Spleen (tissue), 11 donors: ENCODE results near the gene FXYD3. TPM values are rescaled to one million over a fixed set of nuclear protein-coding genes. Genes with fewer than 3 reads are reported as not detected.

ENCODE experiments used
- DNase-seq: peaks from one replicate; pipeline ENCODE4 v3.0.0-alpha.2; 2020
- H3K27ac ChIP-seq, 8 donors: fragments of 200-600 bp; sonication (generic) in 7 of 8; 1 replicate in 4 of 8; 2 replicates in 4 of 8; pipeline versions ENCODE4 v1.5.0 to v1.8.0; 2016 to 2021; ENCODE audit warnings: inconsistent platforms in 4 of 8, mild to moderate bottlenecking in 4 of 8, moderate library complexity in 1 of 8
- H3K27me3 ChIP-seq, 7 donors: fragments of 200-600 bp; sonication (generic) in 6 of 7; replicated peaks in 1 of 7; 1 replicate in 4 of 7; 2 replicates in 3 of 7; pipeline versions ENCODE4 v1.5.0 to v1.8.0; 2016 to 2021; ENCODE audit warnings: inconsistent platforms in 3 of 7, mild to moderate bottlenecking in 1 of 7
- H3K36me3 ChIP-seq, 6 donors: fragments of 200-600 bp; sonication (generic) in 5 of 6; 1 replicate in 4 of 6; 2 replicates in 2 of 6; pipeline versions ENCODE4 v1.5.0 to v1.8.0; 2016 to 2021; ENCODE audit warnings: inconsistent platforms in 2 of 6
- H3K4me1 ChIP-seq, 6 donors: fragments of 200-600 bp; sonication (generic) in 5 of 6; 1 replicate in 3 of 6; 2 replicates in 3 of 6; pipeline versions ENCODE4 v1.5.0 to v1.8.0; 2016 to 2021; ENCODE audit warnings: inconsistent platforms in 3 of 6
- H3K4me3 ChIP-seq, 8 donors: fragments of 200-600 bp; sonication (generic) in 7 of 8; 1 replicate in 4 of 8; 2 replicates in 4 of 8; pipeline versions ENCODE4 v1.5.0 to v1.8.0; 2016 to 2021; ENCODE audit warnings: inconsistent platforms in 4 of 8, mild to moderate bottlenecking in 4 of 8, moderate library complexity in 2 of 8
- H3K9me3 ChIP-seq, 8 donors: fragments of 200-600 bp; sonication (generic) in 7 of 8; 1 replicate in 4 of 8; 2 replicates in 4 of 8; pipeline versions ENCODE4 v1.5.0 to v1.8.0; 2016 to 2021; ENCODE audit warnings: inconsistent platforms in 4 of 8
- CTCF ChIP-seq, 11 experiments: fragments of 200-600 bp in 7 of 11; fragments of 450-650 bp in 4 of 11; sonication (generic) in 4 of 11; IDR thresholded peaks in 8 of 11; conservative IDR thresholded peaks in 3 of 11; 1 replicate in 7 of 11; 2 replicates in 4 of 11; pipeline versions ENCODE4 v1.4.0 to v1.8.0; 2016 to 2021; ENCODE audit warnings: antibody characterized with exemption in 11 of 11, inconsistent platforms in 4 of 11, mild to moderate bottlenecking in 1 of 11
- POLR2A ChIP-seq, 3 donors: fragments of 450-650 bp; IDR thresholded peaks; one replicate each; pipeline ENCODE4 v1.5.1; 2017; ENCODE audit warnings: antibody characterized with exemption in 3 of 3, mild to moderate bottlenecking in 1 of 3
- POLR2AphosphoS5 ChIP-seq, 3 donors: sonication (generic); formaldehyde crosslinking; IDR thresholded peaks; one replicate each; pipeline ENCODE4 v1.5.1; 2017; ENCODE audit warnings: antibody characterized with exemption in 3 of 3
- WGBS, 5 donors: extraction: QIAGEN DNeasy Blood & Tissue Kit in 3 of 5; methylation state at CpG; one replicate each; pipeline versions ENCODE4 v1.1.5 to v1.1.7; 2013 to 2018; 5-methylcytosine and 5-hydroxymethylcytosine counted together
- intact Hi-C: fragments of 100-400 bp; cut with DNase I; formaldehyde crosslinking; loops from one replicate; pipeline ENCODE4 v1.15.0; 2023; ENCODE audit warnings: low total_unique reads
- polyA plus RNA-seq, 3 donors: library from polyadenylated mRNA; stranded (reverse); fragments of 200-250 nt; gene quantifications; one replicate each; pipeline ENCODE4 v1.2.1, GENCODE V29; 2013
- total RNA-seq, 7 donors: library from RNA; depleted of rRNA in 3 of 7; stranded (reverse); fragments of >200 nt in 3 of 7; fragmentation: NEBNext Ultra II Directional in 4 of 7; extraction: Animal tissue kit (Norgen Biotek cat#: 25700) in 4 of 7; gene quantifications; one replicate each; pipeline versions ENCODE4 v1.1.0 to v1.2.1, GENCODE V29; 2016 to 2021
- donor health status: healthy with polysubstance abuse.
- donor health status: DM: no; HTN: no; CAD: no; lungs with moderate emphysema.
- donor health status: DM: no; HTN: no; CAD: no.
- donor health status: Bipolar disorder and iron deficiency.
- donor health status: healthy.
- donor health status: DM: no; HTN: no; CAD: no.
- donor health status: DM: yes; HTN: yes; CAD: no.

The FXYD3 gene
- total and polyA plus RNA-seq, 10 donors = 0.33 to 1.5 (median 0.70) TPM; not detected in 7

DNA sequence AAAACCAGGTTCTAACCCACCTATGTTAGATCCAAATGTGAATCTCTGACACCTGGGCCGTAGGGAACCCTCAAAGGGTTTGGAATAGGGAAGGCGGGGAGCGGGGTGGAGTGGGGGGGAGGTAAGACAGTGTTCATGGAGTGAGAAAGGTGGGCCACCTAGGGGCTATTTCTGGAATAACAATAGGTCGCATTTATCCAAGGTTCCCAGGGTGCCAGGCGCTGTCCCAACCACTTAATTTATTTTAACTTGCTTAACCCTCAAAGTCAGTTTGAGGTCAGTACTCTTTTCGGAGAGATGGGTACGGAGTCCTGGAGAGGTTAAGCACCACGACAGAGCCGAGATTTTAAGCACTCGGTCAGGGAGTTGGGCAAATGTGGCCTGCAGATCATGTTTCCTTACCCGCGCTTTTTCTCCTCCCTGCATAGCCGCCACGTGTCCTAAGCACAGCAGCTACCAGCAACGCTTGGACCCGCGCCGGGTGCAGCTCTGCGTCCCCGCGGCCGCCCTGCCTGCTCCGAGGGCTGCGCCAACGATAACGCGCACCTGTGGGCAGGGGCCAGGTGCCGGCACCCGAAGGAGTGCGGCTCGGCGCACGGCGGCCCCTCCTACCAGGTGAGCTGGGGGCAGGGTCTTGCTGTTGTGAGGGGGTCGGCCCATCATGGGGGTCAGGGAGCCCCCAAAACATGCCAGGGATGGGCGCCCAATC, 25.0 kb upstream of the FXYD3 start:
- no peak for TF ChIP-seq POLR2AphosphoS5 (IDR thresholded peaks at IDR 0.05)
- peak; percentile 30 to 78 (median 66) for TF ChIP-seq CTCF (IDR thresholded peaks at IDR 0.05 in 8 of 11, conservative IDR thresholded peaks at IDR 0.05 in 3 of 11)
- TF ChIP-seq POLR2A (IDR thresholded peaks at IDR 0.05) = no peak
- no peaks in the 10 kb centered on the region for H3K9me3 ChIP-seq
- DNase-seq = no peak
- intact Hi-C loops = loop anchor here (5.0 kb wide), 1 partner anchor 118 kb away; no protein-coding TSS in a partner anchor
- peaks cover 7 to 46% (median 24%) of the 10 kb centered on the region in 6 donors for H3K4me1 ChIP-seq
- peak overlapping the region in 1 of 8 donors; percentile 35 for H3K4me3 ChIP-seq
- no peaks in the 10 kb centered on the region for H3K36me3 ChIP-seq
- H3K27me3 ChIP-seq = peaks cover 0 to 18% (median 4%) of the 10 kb centered on the region in 7 donors
- no peak overlapping the region for H3K27ac ChIP-seq
- WGBS, 5 donors = 10 to 18% (median 13%) methylated on average over 35 to 36 of the region's 36 CpGs

- Histone ChIP-seq H3K4me1 (peaks cover 0 to 20% (median 12%) of the 10 kb centered on the region in 6 donors), H3K36me3 (no peaks in the 10 kb centered on the region), H3K27me3 (peaks cover 0 to 18% (median 4%) of the 10 kb centered on the region in 7 donors), H3K27ac (no peak overlapping the region), H3K4me3 (no peak overlapping the region), H3K9me3 (no peaks in the 10 kb centered on the region)
- DNase-seq = no peak
- WGBS, 5 donors = 94 to 95% (median 95%) methylated on average over 5 of the region's 5 CpGs
- TF ChIP-seq POLR2AphosphoS5 (IDR thresholded peaks at IDR 0.05) (no peak), CTCF (IDR thresholded peaks at IDR 0.05 in 8 of 11, conservative IDR thresholded peaks at IDR 0.05 in 3 of 11) (no peak), POLR2A (IDR thresholded peaks at IDR 0.05) (no peak)
- intact Hi-C loops = loop anchor here (5.0 kb wide), 1 partner anchor 121 kb away; no protein-coding TSS in a partner anchor
Observed at GRCh38 chr19:35093430-35093829, 22.2 kb upstream of the FXYD3 start.

- Histone ChIP-seq H3K27ac (no peak overlapping the region), H3K9me3 (no peaks in the 10 kb centered on the region), H3K27me3 (peaks cover 0 to 18% (median 4%) of the 10 kb centered on the region in 7 donors), H3K4me3 (no peak overlapping the region), H3K4me1 (peaks cover 0 to 14% (median 12%) of the 10 kb centered on the region in 6 donors), H3K36me3 (no peaks in the 10 kb centered on the region)
- TF ChIP-seq POLR2AphosphoS5 (IDR thresholded peaks at IDR 0.05) (no peak), POLR2A (IDR thresholded peaks at IDR 0.05) (no peak)
- no peak for DNase-seq
- intact Hi-C loops = loop anchor here (5.0 kb wide), 1 partner anchor 122 kb away; no protein-coding TSS in a partner anchor
- 81 to 100% (median 86%) methylated on average over 1 to 11 of the region's 11 CpGs for WGBS, 5 donors
Observed at GRCh38 chr19:35093941-35094647, 21.5 kb upstream of the FXYD3 start.

DNA sequence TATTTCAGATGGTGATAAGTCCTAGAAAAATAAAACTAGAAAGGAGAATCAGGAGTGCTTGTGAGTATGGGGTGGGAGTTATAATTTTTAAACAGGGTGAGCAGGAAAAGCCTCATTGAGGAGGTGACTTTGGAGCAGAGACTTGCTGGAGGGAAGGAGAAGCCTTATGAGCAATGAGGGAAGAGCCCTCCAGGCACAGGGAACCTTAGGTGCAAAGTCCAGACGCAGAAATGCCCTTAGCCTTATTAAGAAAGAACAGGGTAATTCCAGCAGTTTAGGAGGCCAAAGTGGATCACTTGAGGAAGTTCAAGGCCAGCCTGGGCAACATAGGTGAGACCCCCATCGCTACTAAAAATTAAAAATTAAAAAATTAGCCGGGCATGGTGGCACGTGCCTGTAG, 21.0 kb upstream of the FXYD3 start:
- DNase-seq = no peak
- no peaks in the 10 kb centered on the region for H3K36me3 ChIP-seq
- WGBS, 5 donors = 86 to 95% (median 93%) methylated on average over 4 of the region's 4 CpGs
- H3K9me3 ChIP-seq = no peaks in the 10 kb centered on the region
- H3K4me3 ChIP-seq = no peak overlapping the region
- peaks cover 0 to 14% (median 12%) of the 10 kb centered on the region in 6 donors for H3K4me1 ChIP-seq
- TF ChIP-seq CTCF (IDR thresholded peaks at IDR 0.05 in 8 of 11, conservative IDR thresholded peaks at IDR 0.05 in 3 of 11) (no peak), POLR2AphosphoS5 (IDR thresholded peaks at IDR 0.05) (no peak), POLR2A (IDR thresholded peaks at IDR 0.05) (no peak)
- H3K27me3 ChIP-seq = peaks cover 0 to 18% (median 4%) of the 10 kb centered on the region in 7 donors
- no peak overlapping the region for H3K27ac ChIP-seq
- intact Hi-C loops = loop anchor here (5.0 kb wide), 1 partner anchor 122 kb away; no protein-coding TSS in a partner anchor
